OCI-LY1 (cell line): ENCODE data around the gene VRK1.

Experiments used
- H2AFZ ChIP-seq: fragments of 200-600 bp; sonication (generic), shearing (Covaris generic); 2 replicates; pipeline ENCODE4 v1.6.0; 2014; ENCODE audit warnings: antibody characterized with exemption, mild to moderate bottlenecking, low read length
- H3F3A ChIP-seq: fragments of 200-600 bp; sonication (generic), shearing (Covaris generic); 2 replicates; pipeline ENCODE4 v1.6.0; 2014; ENCODE audit warnings: mild to moderate bottlenecking, antibody characterized with exemption, low read length, moderate library complexity; ENCODE audit not compliant: insufficient read depth
- H3K27ac ChIP-seq: fragments of 200-600 bp; sonication (generic); 2 replicates; pipeline ENCODE4 v1.5.1; 2014; ENCODE audit warnings: low read length, mixed run types, mild to moderate bottlenecking, low read depth; ENCODE audit not compliant: poor library complexity, severe bottlenecking
- H3K27me3 ChIP-seq: fragments of 200-600 bp; sonication (generic); 2 replicates; pipeline ENCODE4 v1.6.0; 2014; ENCODE audit warnings: antibody characterized with exemption, mild to moderate bottlenecking, low read length, moderate library complexity; ENCODE audit not compliant: insufficient read depth
- H3K36me3 ChIP-seq: fragments of 200-600 bp; sonication (generic); 2 replicates; pipeline ENCODE4 v1.6.1; 2014; ENCODE audit warnings: mild to moderate bottlenecking, antibody characterized with exemption, low read length, moderate library complexity, mixed read lengths; ENCODE audit not compliant: insufficient read depth
- H3K4me1 ChIP-seq: fragments of 200-600 bp; sonication (generic); 2 replicates; pipeline ENCODE4 v1.5.1; 2014; ENCODE audit warnings: mild to moderate bottlenecking, low read length, moderate library complexity; ENCODE audit not compliant: insufficient read depth, severe bottlenecking
- H3K4me2 ChIP-seq: fragments of 200-600 bp; sonication (generic), shearing (Covaris generic); 2 replicates; pipeline ENCODE4 v1.6.1; 2014; ENCODE audit warnings: low read length
- H3K4me3 ChIP-seq: fragments of 200-600 bp; sonication (generic); 2 replicates; pipeline ENCODE4 v1.5.1; 2014; ENCODE audit warnings: low read length, low read depth, mild to moderate bottlenecking, mixed read lengths; ENCODE audit not compliant: poor library complexity, severe bottlenecking
- H3K79me2 ChIP-seq: fragments of 200-600 bp; shearing (Covaris generic); 2 replicates; pipeline ENCODE4 v1.6.1; 2016; ENCODE audit warnings: mixed run types, low read length, mixed read lengths; ENCODE audit not compliant: insufficient read depth
- H3K9ac ChIP-seq: fragments of 200-600 bp; sonication (generic), shearing (Covaris generic); 2 replicates; pipeline ENCODE4 v1.6.1; 2014; ENCODE audit warnings: mild to moderate bottlenecking, low read length, mixed read lengths
- H3K9me2 ChIP-seq: fragments of 200-600 bp; sonication (generic), shearing (Covaris generic); 2 replicates; pipeline ENCODE4 v1.6.1; 2014; ENCODE audit warnings: low read depth, mild to moderate bottlenecking, low read length, mixed read lengths
- H3K9me3 ChIP-seq: fragments of 200-600 bp; shearing (Covaris generic); 2 replicates; pipeline ENCODE4 v1.6.1; 2014; ENCODE audit warnings: low read length, mixed read lengths
- H4K20me1 ChIP-seq: fragments of 200-600 bp; sonication (generic), shearing (Covaris generic); 2 replicates; pipeline ENCODE4 v1.6.0; 2016; ENCODE audit warnings: mild to moderate bottlenecking, low read length; ENCODE audit not compliant: insufficient read depth
- EZH2 ChIP-seq: fragments of 200-600 bp; sonication (generic), shearing (Covaris generic); IDR thresholded peaks from 2 replicates; pipeline ENCODE4 v1.8.0; 2017; ENCODE audit warnings: borderline replicate concordance, mixed run types, mild to moderate bottlenecking, antibody characterized with exemption, low read length, moderate library complexity, mixed read lengths
- TF ChIP-seq, protein P1 (sequence below): fragments of 200-600 bp; sonication (generic), shearing (Covaris generic); IDR thresholded peaks from 2 replicates; pipeline ENCODE4 v1.5.1; 2017; ENCODE audit warnings: mild to moderate bottlenecking, antibody characterized with exemption, low read length, moderate library complexity, mixed read lengths

VRK1 gene

DNA sequence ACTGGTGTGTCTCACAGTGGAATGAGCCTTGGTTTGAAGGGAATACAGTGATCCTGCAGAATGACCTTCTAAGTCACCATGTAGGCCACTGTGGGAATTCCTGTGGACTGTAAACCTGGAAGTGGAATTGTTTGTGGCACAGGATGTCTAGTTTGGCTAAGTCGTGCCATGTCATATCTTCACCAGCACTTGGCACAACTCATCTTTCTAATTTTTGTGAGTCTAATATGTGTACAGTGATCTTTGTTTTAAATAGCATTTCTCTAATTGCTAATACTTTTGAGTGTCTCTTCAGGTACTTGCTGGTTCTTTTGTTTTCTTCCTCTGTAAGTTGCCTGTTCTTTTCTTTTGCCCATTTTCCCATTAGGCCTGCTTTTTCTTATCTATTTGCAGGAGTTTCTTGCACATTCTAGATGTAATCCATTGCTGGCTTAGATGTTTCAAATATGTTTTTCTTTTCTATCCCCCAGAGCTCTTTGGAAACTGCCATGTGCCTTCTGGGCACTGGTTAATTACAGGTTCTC, 112.7 kb downstream of the VRK1 start:
- Histone ChIP-seq H4K20me1 (no peaks in the 10 kb centered on the region), H3K27me3 (no peaks in the 10 kb centered on the region), H2AFZ (no peak overlapping the region), H3K27ac (no peak overlapping the region), H3K9ac (no peak overlapping the region), H3K4me2 (no peak overlapping the region), H3K4me1 (no peaks in the 10 kb centered on the region), H3K9me3 (peaks cover 7% of the 10 kb centered on the region; the same call in 1 of the 2 replicates), H3K79me2 (no peaks in the 10 kb centered on the region), H3K36me3 (no peaks in the 10 kb centered on the region; the same call in 1 of the 2 replicates), H3K9me2 (no peaks in the 10 kb centered on the region), H3F3A (no peaks in the 10 kb centered on the region), H3K4me3 (no peak overlapping the region)
- TF ChIP-seq, protein P1, sequence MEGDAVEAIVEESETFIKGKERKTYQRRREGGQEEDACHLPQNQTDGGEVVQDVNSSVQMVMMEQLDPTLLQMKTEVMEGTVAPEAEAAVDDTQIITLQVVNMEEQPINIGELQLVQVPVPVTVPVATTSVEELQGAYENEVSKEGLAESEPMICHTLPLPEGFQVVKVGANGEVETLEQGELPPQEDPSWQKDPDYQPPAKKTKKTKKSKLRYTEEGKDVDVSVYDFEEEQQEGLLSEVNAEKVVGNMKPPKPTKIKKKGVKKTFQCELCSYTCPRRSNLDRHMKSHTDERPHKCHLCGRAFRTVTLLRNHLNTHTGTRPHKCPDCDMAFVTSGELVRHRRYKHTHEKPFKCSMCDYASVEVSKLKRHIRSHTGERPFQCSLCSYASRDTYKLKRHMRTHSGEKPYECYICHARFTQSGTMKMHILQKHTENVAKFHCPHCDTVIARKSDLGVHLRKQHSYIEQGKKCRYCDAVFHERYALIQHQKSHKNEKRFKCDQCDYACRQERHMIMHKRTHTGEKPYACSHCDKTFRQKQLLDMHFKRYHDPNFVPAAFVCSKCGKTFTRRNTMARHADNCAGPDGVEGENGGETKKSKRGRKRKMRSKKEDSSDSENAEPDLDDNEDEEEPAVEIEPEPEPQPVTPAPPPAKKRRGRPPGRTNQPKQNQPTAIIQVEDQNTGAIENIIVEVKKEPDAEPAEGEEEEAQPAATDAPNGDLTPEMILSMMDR = no peak
- TF ChIP-seq EZH2 = no peak

DNA sequence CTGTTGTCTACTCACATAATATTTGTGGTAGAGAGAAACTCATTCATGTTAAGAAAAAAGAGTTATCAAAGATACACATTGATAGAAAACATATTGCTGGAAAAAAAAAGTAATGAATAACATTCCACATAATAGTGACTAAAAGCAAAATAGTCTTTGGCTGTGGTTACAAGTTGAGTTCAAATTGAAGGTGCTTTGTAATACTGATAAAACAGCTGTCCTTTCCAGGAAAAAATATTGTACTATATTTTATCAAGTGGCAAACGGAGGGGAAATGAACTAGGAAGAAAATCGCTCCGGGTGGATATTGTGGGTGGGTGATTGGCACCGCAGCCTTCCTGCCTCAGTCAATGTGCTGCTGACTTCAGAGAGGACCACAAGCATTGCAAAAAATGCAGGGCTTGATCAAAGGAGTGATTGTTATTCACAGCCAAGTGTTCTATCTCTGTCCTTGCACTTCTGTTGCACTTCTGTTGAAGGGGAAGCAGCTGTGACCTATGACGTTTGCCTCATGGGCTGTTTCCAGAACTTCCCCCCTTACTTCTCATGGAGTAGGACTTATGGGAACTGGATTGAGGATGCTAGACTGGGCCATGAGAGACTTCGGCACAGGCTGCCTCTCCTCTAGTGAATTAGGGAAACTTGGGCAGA, 114.4 kb downstream of the VRK1 start:
- H4K20me1 ChIP-seq = no peaks in the 10 kb centered on the region
- TF ChIP-seq EZH2 = no peak
- TF ChIP-seq, protein P1 = no peak
- no peak overlapping the region for H3K4me3 ChIP-seq
- H2AFZ ChIP-seq = no peak overlapping the region
- H3K9me3 ChIP-seq = peaks cover 7% of the 10 kb centered on the region; the same call in 1 of the 2 replicates
- H3F3A ChIP-seq = no peaks in the 10 kb centered on the region
- no peak overlapping the region for H3K9ac ChIP-seq
- H3K4me2 ChIP-seq = no peak overlapping the region
- no peaks in the 10 kb centered on the region for H3K27me3 ChIP-seq
- H3K79me2 ChIP-seq = no peaks in the 10 kb centered on the region
- H3K9me2 ChIP-seq = no peaks in the 10 kb centered on the region
- no peaks in the 10 kb centered on the region; the same call in 1 of the 2 replicates for H3K36me3 ChIP-seq
- no peak overlapping the region for H3K27ac ChIP-seq
- H3K4me1 ChIP-seq = no peaks in the 10 kb centered on the region

DNA sequence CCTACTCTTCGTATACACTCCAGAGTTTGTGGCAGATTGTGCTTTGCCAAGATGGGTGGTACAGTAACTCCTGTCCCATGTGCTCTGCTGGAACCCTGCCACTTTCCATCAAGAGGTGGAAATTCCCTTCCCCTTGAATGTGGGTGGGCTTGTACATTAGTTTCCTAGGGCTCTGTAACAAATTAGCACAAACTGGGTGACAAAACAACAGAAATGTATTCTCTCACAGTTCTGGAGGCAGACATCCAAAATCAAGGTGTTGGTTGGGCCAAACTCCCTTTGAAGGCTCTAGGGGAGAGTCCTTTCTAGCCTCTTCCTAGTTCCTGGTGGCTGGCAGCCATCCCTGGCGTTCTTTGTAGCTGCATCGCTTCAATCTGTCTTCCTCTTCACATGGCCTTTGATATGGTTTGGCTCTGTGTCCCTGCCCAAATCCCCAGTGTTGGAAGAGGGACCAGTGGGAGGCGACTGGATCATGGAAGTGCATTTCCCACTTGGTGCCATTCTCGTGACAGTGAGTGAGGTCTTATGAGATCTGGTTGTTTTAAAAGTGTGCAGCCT, 117.5 kb downstream of the VRK1 start:
- Histone ChIP-seq H3K36me3 (no peaks in the 10 kb centered on the region; the same call in 1 of the 2 replicates), H3K9me3 (peaks cover 8% of the 10 kb centered on the region; the same call in 1 of the 2 replicates), H3K9me2 (no peaks in the 10 kb centered on the region), H3K4me3 (no peak overlapping the region), H3K79me2 (no peaks in the 10 kb centered on the region), H4K20me1 (no peaks in the 10 kb centered on the region), H3K4me1 (no peaks in the 10 kb centered on the region), H2AFZ (no peak overlapping the region), H3K27me3 (no peaks in the 10 kb centered on the region), H3K27ac (no peak overlapping the region), H3F3A (no peaks in the 10 kb centered on the region), H3K9ac (no peak overlapping the region), H3K4me2 (no peak overlapping the region)
- no peak for TF ChIP-seq EZH2
- TF ChIP-seq, protein P1 = no peak
